WTC11 (cell line): ENCODE results near the gene CCDC12. TPM values are rescaled to one million over a fixed set of nuclear protein-coding genes. Genes with fewer than 3 reads are reported as not detected.

ENCODE experiments used
- ATAC-seq: fragments of 200-7000 bp; cut with Tn5 transposase; 2 replicates; pipeline ENCODE4 v1.10.0; 2021; ENCODE audit warnings: mild to moderate bottlenecking, moderate library complexity
- CTCF ChIA-PET: fragments of 300-600 bp; sonication (Branson Sonifier 250); formaldehyde crosslinking; loops from one replicate; lab custom pipeline; 2021; ENCODE audit warnings: antibody characterized with exemption; lab: Charles Lee
- POLR2A ChIA-PET: fragments of 350-600 bp; sonication (Branson Sonifier 250); formaldehyde crosslinking; loops from one replicate; lab custom pipeline; 2021; ENCODE audit warnings: antibody characterized with exemption; lab: Charles Lee
- DNase-seq: peaks from one replicate; pipeline ENCODE4 v3.0.0; 2021; ENCODE audit warnings: low spot score
- H3K27ac Mint-ChIP-seq: 2 replicates; pipeline ENCODE4 v1.8.0; 2021; ENCODE audit warnings: mixed read lengths
- H3K27me3 Mint-ChIP-seq: 2 replicates; pipeline ENCODE4 v1.8.0; 2021; ENCODE audit warnings: low read depth, mild to moderate bottlenecking, moderate library complexity, mixed read lengths
- H3K36me3 Mint-ChIP-seq: 2 replicates; pipeline ENCODE4 v1.8.0; 2021; ENCODE audit warnings: mixed read lengths
- H3K4me1 Mint-ChIP-seq: 2 replicates; pipeline ENCODE4 v1.8.0; 2022; ENCODE audit warnings: mixed read lengths
- H3K4me3 Mint-ChIP-seq: 2 replicates; pipeline ENCODE4 v1.8.0; 2021; ENCODE audit warnings: mild to moderate bottlenecking, moderate library complexity, mixed read lengths
- H3K9me3 Mint-ChIP-seq: 2 replicates; pipeline ENCODE4 v1.8.0; 2021; ENCODE audit warnings: mixed read lengths
- AR ChIP-seq: fragments of 250-450 bp; sonication (Bioruptor Pico); IDR thresholded peaks from 2 replicates; pipeline ENCODE4 v1.9.0; 2021; ENCODE audit warnings: mild to moderate bottlenecking
- CBFB ChIP-seq: sonication (generic); formaldehyde crosslinking; IDR thresholded peaks from 2 replicates; pipeline ENCODE4 v1.8.1; 2022; ENCODE audit warnings: mild to moderate bottlenecking, low read depth, missing genetic modification reagents
- CTCF ChIP-seq: fragments of 200-600 bp; IDR thresholded peaks from 2 replicates; pipeline ENCODE4 v1.8.0; 2022; ENCODE audit warnings: antibody characterized with exemption
- E2F1 ChIP-seq: sonication (generic); formaldehyde crosslinking; IDR thresholded peaks from 2 replicates; pipeline ENCODE4 v1.8.0; 2022; ENCODE audit warnings: mild to moderate bottlenecking, missing genetic modification reagents
- ERG ChIP-seq: fragments of 250-450 bp; sonication (Bioruptor Pico); IDR thresholded peaks from 2 replicates; pipeline ENCODE4 v1.8.0; 2021; ENCODE audit warnings: mild to moderate bottlenecking
- FOXK1 ChIP-seq: sonication (generic); formaldehyde crosslinking; IDR thresholded peaks from 2 replicates; pipeline ENCODE4 v1.8.0; 2022; ENCODE audit warnings: mild to moderate bottlenecking, moderate library complexity, missing genetic modification reagents
- HMGA2 ChIP-seq: fragments of 250-450 bp; sonication (Bioruptor Pico); IDR thresholded peaks from 2 replicates; pipeline ENCODE4 v1.4.0; 2021; ENCODE audit warnings: mild to moderate bottlenecking, moderate library complexity
- JUN ChIP-seq: sonication (generic); formaldehyde crosslinking; IDR thresholded peaks from 2 replicates; pipeline ENCODE4 v1.8.0; 2023; ENCODE audit warnings: mild to moderate bottlenecking, missing genetic modification reagents
- NFE2L1 ChIP-seq: sonication (generic); formaldehyde crosslinking; IDR thresholded peaks from 2 replicates; pipeline ENCODE4 v1.8.1; 2023; ENCODE audit warnings: missing genetic modification reagents
- SOX15 ChIP-seq: fragments of 250-450 bp; sonication (Bioruptor Pico); IDR thresholded peaks from 2 replicates; pipeline ENCODE4 v1.9.0; 2021; ENCODE audit warnings: mild to moderate bottlenecking
- TEAD1 ChIP-seq: sonication (generic); formaldehyde crosslinking; IDR thresholded peaks from 2 replicates; pipeline ENCODE4 v1.8.0; 2022; ENCODE audit warnings: mild to moderate bottlenecking, missing genetic modification reagents
- ZBTB43 ChIP-seq: sonication (generic); formaldehyde crosslinking; IDR thresholded peaks from 2 replicates; pipeline ENCODE4 v1.8.1; 2023; ENCODE audit warnings: mild to moderate bottlenecking, missing genetic modification reagents
- ZNF138 ChIP-seq: sonication (generic); formaldehyde crosslinking; conservative IDR thresholded peaks from 2 replicates; pipeline ENCODE4 v1.8.1; 2022; ENCODE audit warnings: mild to moderate bottlenecking, moderate library complexity, missing genetic modification reagents
- ZNF671 ChIP-seq: fragments of 250-450 bp; sonication (Bioruptor Pico); IDR thresholded peaks from 2 replicates; pipeline ENCODE4 v1.8.0; 2021; ENCODE audit warnings: mild to moderate bottlenecking
- total RNA-seq: library from RNA; stranded (reverse); gene quantifications from 3 replicates; pipeline ENCODE4 v1.2.3, GENCODE V29; 2021
- TF ChIP-seq, protein P1 (sequence below): fragments of 250-450 bp; sonication (Bioruptor Pico); conservative IDR thresholded peaks from 2 replicates; pipeline ENCODE4 v1.9.0; 2021; ENCODE audit warnings: mild to moderate bottlenecking
- TF ChIP-seq, protein P2 (sequence below): sonication (generic); formaldehyde crosslinking; IDR thresholded peaks from 2 replicates; pipeline ENCODE4 v1.8.0; 2022; ENCODE audit warnings: mild to moderate bottlenecking, missing genetic modification reagents
- TF ChIP-seq, protein P3 (sequence below): sonication (generic); formaldehyde crosslinking; IDR thresholded peaks from 2 replicates; pipeline ENCODE4 v1.8.0; 2022; ENCODE audit warnings: mild to moderate bottlenecking, missing genetic modification reagents
- TF ChIP-seq, protein P4 (sequence below): fragments of 250-450 bp; sonication (Bioruptor Pico); IDR thresholded peaks from 2 replicates; pipeline ENCODE4 v1.9.0; 2021; ENCODE audit warnings: moderate library complexity, mild to moderate bottlenecking, inconsistent platforms, borderline replicate concordance

CCDC12 gene
- total RNA-seq, 1 experiment from 2014 or later = 59.1 TPM

DNA sequence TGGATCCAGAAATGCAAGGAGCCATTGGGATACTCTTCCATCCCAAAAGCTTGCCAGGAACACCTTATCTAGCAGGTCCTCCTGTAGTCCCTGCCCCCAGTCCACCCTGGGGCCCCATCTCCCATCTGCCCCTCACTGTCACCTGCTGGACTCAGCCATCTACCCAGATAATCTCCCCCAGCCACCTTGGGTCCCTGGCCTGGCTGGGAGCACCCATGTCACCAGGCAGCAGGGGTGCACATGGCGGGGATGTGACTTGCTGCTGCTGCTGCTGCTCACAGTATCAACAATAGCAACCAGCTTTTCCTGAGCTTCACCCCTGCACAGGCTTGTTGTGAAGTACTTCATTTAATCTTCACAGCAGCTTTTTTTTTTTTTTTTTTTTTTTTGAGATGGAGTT, 86.4 kb downstream of the CCDC12 start:
- ATAC-seq = no peak
- no peaks in the 10 kb centered on the region for H3K9me3 Mint-ChIP-seq
- POLR2A ChIA-PET = interaction anchor here (0.9 kb wide), 1 partner anchor 7 kb away, joined by 4 read pairs; no protein-coding TSS in a partner anchor
- TF ChIP-seq CBFB = no peak
- TF ChIP-seq ZNF138 (CRISPR knock-in tag) = no peak
- TF ChIP-seq SOX15 (CRISPR knock-in tag) = no peak
- TF ChIP-seq FOXK1 (CRISPR knock-in tag) = no peak
- TF ChIP-seq E2F1 (CRISPR knock-in tag) = no peak
- TF ChIP-seq, protein P1, sequence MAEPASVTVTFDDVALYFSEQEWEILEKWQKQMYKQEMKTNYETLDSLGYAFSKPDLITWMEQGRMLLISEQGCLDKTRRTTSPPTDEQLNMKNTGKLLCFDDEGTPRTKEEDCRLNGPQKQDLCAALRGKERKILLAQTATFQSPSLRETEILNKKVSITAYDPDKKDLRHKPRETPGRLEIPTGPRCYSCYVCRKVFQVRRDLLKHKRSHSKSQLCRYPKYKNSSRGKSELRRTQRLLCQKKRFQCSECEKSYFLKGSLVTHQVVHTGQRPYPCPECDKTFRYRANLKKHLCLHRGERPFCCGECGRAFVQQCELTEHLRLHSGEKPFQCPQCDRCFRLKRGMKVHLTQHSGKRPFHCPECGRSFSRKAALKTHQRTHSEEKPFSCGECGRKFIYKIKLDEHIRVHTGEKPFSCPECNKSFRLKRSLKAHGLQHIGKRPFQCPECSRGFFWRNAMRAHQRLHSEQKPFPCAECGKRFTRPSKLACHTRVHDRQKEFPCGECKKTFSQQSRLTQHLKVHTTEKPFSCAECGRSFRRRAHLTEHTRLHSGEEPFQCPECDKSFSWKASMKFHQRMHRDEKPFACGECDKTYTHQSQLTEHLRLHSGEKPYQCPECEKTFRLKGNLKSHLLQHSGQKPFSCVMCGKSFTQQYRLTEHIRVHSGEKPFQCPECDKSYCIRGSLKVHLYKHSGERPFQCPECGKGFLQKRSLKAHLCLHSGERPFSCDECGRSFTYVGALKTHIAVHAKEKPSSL = no peak
- no peak for TF ChIP-seq NFE2L1 (CRISPR knock-in tag)
- TF ChIP-seq ERG (CRISPR knock-in tag) = no peak
- TF ChIP-seq, protein P2, sequence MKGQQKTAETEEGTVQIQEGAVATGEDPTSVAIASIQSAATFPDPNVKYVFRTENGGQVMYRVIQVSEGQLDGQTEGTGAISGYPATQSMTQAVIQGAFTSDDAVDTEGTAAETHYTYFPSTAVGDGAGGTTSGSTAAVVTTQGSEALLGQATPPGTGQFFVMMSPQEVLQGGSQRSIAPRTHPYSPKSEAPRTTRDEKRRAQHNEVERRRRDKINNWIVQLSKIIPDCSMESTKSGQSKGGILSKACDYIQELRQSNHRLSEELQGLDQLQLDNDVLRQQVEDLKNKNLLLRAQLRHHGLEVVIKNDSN (CRISPR knock-in tag) = no peak
- TF ChIP-seq CTCF = no peak
- TF ChIP-seq HMGA2 = no peak
- TF ChIP-seq, protein P3, sequence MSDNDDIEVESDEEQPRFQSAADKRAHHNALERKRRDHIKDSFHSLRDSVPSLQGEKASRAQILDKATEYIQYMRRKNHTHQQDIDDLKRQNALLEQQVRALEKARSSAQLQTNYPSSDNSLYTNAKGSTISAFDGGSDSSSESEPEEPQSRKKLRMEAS (CRISPR knock-in tag) = no peak
- TF ChIP-seq, all 79 proteins: peak for 0
- DNase-seq = no peak
- Mint-ChIP-seq H3K36me3 (no peaks in the 10 kb centered on the region), H3K4me3 (no peak overlapping the region), H3K27ac (no peak overlapping the region), H3K4me1 (peaks cover 32% of the 10 kb centered on the region), H3K27me3 (peaks cover 95% of the 10 kb centered on the region)
- CTCF ChIA-PET = interaction anchor here (0.6 to 1.5 kb wide), 7 partner anchors 8 to 345 kb away, joined by 3 to 5 read pairs (median 4); no protein-coding TSS in a partner anchor

DNA sequence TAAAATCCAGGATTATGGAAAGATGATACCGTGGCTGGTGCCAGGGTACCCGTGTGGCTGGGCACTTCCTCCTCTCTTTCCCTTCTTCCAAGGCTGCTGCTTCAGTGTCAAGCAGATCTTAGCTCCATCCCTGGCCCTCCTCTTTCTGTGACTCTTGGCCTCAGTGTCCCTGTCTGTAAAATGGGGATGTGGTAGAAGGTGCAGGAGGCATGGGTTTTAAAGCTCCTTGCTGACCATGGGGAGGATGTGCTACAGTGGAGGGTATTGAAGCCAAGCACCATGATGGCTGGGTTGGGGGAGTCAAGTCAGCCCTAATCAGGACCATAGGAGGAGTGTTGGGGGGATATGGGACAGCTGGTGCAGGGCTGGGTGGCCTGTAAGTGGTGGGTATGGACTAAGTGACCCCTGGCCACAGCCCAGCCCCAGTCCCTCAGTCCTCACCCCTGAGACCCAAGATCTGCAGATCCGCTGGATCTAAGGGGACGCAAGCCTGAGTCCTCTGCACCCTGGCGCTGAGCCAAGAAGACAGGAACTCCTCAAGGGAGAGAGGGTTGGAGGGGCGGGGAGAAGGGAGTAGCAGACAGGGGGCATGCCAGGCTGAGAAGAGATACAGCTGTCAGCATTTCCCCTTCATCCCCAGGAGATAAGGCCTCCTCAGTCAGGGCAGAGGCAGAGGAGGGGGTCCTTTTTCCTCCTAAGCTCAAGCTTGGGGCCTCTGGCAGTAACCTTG, 87.0 kb downstream of the CCDC12 start:
- CTCF ChIA-PET = interaction anchor here (0.6 to 1.7 kb wide), 6 partner anchors 9 to 183 kb away, joined by 3 to 7 read pairs (median 4); no protein-coding TSS in a partner anchor

GRCh38 chr3:46888705-46889104, 87.8 kb downstream of the CCDC12 start:
- no peak for ATAC-seq
- Mint-ChIP-seq H3K9me3 (no peaks in the 10 kb centered on the region), H3K4me1 (peaks cover 43% of the 10 kb centered on the region), H3K36me3 (no peaks in the 10 kb centered on the region), H3K27ac (no peak overlapping the region), H3K27me3 (peaks cover 97% of the 10 kb centered on the region), H3K4me3 (no peak overlapping the region)
- CTCF ChIA-PET = interaction anchor here (0.9 to 1.7 kb wide), 6 partner anchors 10 to 181 kb away, joined by 3 to 7 read pairs (median 4); partner anchors contain the start of gene PRSS50
- no peak for DNase-seq
- POLR2A ChIA-PET = no interaction called here
- TF ChIP-seq NFE2L1 (CRISPR knock-in tag) (no peak), AR (no peak), ZNF671 (no peak), ZBTB43 (no peak), ZNF138 (CRISPR knock-in tag) (no peak)
- TF ChIP-seq, protein P4, sequence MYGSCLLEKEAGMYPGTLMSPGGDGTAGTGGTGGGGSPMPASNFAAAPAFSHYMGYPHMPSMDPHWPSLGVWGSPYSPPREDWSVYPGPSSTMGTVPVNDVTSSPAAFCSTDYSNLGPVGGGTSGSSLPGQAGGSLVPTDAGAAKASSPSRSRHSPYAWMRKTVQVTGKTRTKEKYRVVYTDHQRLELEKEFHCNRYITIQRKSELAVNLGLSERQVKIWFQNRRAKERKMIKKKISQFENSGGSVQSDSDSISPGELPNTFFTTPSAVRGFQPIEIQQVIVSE = no peak

More for the DNA sequence above, 87.0 kb downstream of the CCDC12 start:
- Mint-ChIP-seq H3K4me3 (no peak overlapping the region), H3K27me3 (peaks cover 97% of the 10 kb centered on the region), H3K4me1 (peaks cover 38% of the 10 kb centered on the region), H3K36me3 (no peaks in the 10 kb centered on the region), H3K27ac (no peak overlapping the region), H3K9me3 (no peaks in the 10 kb centered on the region)
- ATAC-seq (no peak), DNase-seq (no peak)
- TF ChIP-seq JUN (no peak), TEAD1 (CRISPR knock-in tag) (no peak)
- POLR2A ChIA-PET = no interaction called here
